Measurements from ENCODE around the gene RORC.

DNA sequence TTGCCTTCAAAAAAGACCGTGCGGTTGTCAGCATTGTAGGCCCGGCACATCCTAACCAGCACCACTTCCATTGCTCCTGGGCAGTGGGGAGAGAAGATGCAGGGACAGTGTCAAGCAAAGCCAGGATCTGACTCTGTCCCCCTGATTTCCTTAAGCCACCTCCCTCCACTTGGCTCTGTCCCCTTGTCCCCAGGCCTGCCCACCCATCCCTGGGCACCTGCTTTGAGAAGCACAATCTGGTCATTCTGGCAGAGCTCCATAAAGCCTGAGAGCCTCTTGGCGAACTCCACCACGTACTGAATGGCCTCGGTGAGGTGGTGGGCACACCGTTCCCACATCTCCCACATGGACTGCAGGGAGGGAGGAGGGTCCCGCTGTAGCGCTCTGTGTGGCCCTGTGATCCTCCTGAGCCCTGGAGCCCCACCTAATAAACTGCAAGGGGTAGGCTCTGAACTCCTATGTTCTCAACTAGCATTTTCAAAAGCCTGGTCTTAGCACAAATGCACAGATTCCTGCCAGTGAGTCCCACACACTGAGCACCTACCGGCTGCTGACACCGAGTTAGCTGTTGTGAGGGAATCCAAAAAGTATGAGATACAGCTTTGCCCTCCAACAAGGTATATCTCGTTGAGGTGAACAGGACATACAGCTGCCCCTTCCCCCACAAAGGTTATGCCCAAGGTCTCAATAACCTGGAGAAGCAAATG, 18.2 kb downstream of the RORC start:
- TF ChIP-seq, protein P1, sequence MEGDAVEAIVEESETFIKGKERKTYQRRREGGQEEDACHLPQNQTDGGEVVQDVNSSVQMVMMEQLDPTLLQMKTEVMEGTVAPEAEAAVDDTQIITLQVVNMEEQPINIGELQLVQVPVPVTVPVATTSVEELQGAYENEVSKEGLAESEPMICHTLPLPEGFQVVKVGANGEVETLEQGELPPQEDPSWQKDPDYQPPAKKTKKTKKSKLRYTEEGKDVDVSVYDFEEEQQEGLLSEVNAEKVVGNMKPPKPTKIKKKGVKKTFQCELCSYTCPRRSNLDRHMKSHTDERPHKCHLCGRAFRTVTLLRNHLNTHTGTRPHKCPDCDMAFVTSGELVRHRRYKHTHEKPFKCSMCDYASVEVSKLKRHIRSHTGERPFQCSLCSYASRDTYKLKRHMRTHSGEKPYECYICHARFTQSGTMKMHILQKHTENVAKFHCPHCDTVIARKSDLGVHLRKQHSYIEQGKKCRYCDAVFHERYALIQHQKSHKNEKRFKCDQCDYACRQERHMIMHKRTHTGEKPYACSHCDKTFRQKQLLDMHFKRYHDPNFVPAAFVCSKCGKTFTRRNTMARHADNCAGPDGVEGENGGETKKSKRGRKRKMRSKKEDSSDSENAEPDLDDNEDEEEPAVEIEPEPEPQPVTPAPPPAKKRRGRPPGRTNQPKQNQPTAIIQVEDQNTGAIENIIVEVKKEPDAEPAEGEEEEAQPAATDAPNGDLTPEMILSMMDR (optimal IDR thresholded peaks at IDR 0.05 in 1 of 3, IDR thresholded peaks at IDR 0.05 in 1 of 3, conservative IDR thresholded peaks at IDR 0.05 in 1 of 3; ENCODE audit: extremely low read depth in 1 of 3, insufficient read depth in 2 of 3, low read length in 3 of 3), result no peak
- TF ChIP-seq EZH2 (IDR thresholded peaks at IDR 0.05; ENCODE audit: low read length), result no peak

Measured in keratinocyte (primary cell).